OCI-LY1 (cell line): ENCODE results near the gene FAM131C.

Source experiments
- H2AFZ ChIP-seq: fragments of 200-600 bp; sonication (generic), shearing (Covaris generic); 2 replicates; pipeline ENCODE4 v1.6.0; 2014; ENCODE audit warnings: antibody characterized with exemption, mild to moderate bottlenecking, low read length
- H3F3A ChIP-seq: fragments of 200-600 bp; sonication (generic), shearing (Covaris generic); 2 replicates; pipeline ENCODE4 v1.6.0; 2014; ENCODE audit warnings: mild to moderate bottlenecking, antibody characterized with exemption, low read length, moderate library complexity; ENCODE audit not compliant: insufficient read depth
- H3K27ac ChIP-seq: fragments of 200-600 bp; sonication (generic); 2 replicates; pipeline ENCODE4 v1.5.1; 2014; ENCODE audit warnings: low read length, mixed run types, mild to moderate bottlenecking, low read depth; ENCODE audit not compliant: poor library complexity, severe bottlenecking
- H3K27me3 ChIP-seq: fragments of 200-600 bp; sonication (generic); 2 replicates; pipeline ENCODE4 v1.6.0; 2014; ENCODE audit warnings: antibody characterized with exemption, mild to moderate bottlenecking, low read length, moderate library complexity; ENCODE audit not compliant: insufficient read depth
- H3K36me3 ChIP-seq: fragments of 200-600 bp; sonication (generic); 2 replicates; pipeline ENCODE4 v1.6.1; 2014; ENCODE audit warnings: mild to moderate bottlenecking, antibody characterized with exemption, low read length, moderate library complexity, mixed read lengths; ENCODE audit not compliant: insufficient read depth
- H3K4me1 ChIP-seq: fragments of 200-600 bp; sonication (generic); 2 replicates; pipeline ENCODE4 v1.5.1; 2014; ENCODE audit warnings: mild to moderate bottlenecking, low read length, moderate library complexity; ENCODE audit not compliant: insufficient read depth, severe bottlenecking
- H3K4me2 ChIP-seq: fragments of 200-600 bp; sonication (generic), shearing (Covaris generic); 2 replicates; pipeline ENCODE4 v1.6.1; 2014; ENCODE audit warnings: low read length
- H3K4me3 ChIP-seq: fragments of 200-600 bp; sonication (generic); 2 replicates; pipeline ENCODE4 v1.5.1; 2014; ENCODE audit warnings: low read length, low read depth, mild to moderate bottlenecking, mixed read lengths; ENCODE audit not compliant: poor library complexity, severe bottlenecking
- H3K79me2 ChIP-seq: fragments of 200-600 bp; shearing (Covaris generic); 2 replicates; pipeline ENCODE4 v1.6.1; 2016; ENCODE audit warnings: mixed run types, low read length, mixed read lengths; ENCODE audit not compliant: insufficient read depth
- H3K9ac ChIP-seq: fragments of 200-600 bp; sonication (generic), shearing (Covaris generic); 2 replicates; pipeline ENCODE4 v1.6.1; 2014; ENCODE audit warnings: mild to moderate bottlenecking, low read length, mixed read lengths
- H3K9me2 ChIP-seq: fragments of 200-600 bp; sonication (generic), shearing (Covaris generic); 2 replicates; pipeline ENCODE4 v1.6.1; 2014; ENCODE audit warnings: low read depth, mild to moderate bottlenecking, low read length, mixed read lengths
- H3K9me3 ChIP-seq: fragments of 200-600 bp; shearing (Covaris generic); 2 replicates; pipeline ENCODE4 v1.6.1; 2014; ENCODE audit warnings: low read length, mixed read lengths
- H4K20me1 ChIP-seq: fragments of 200-600 bp; sonication (generic), shearing (Covaris generic); 2 replicates; pipeline ENCODE4 v1.6.0; 2016; ENCODE audit warnings: mild to moderate bottlenecking, low read length; ENCODE audit not compliant: insufficient read depth
- EZH2 ChIP-seq: fragments of 200-600 bp; sonication (generic), shearing (Covaris generic); IDR thresholded peaks from 2 replicates; pipeline ENCODE4 v1.8.0; 2017; ENCODE audit warnings: borderline replicate concordance, mixed run types, mild to moderate bottlenecking, antibody characterized with exemption, low read length, moderate library complexity, mixed read lengths
- TF ChIP-seq, protein P1 (sequence below): fragments of 200-600 bp; sonication (generic), shearing (Covaris generic); IDR thresholded peaks from 2 replicates; pipeline ENCODE4 v1.5.1; 2017; ENCODE audit warnings: mild to moderate bottlenecking, antibody characterized with exemption, low read length, moderate library complexity, mixed read lengths

FAM131C gene

DNA sequence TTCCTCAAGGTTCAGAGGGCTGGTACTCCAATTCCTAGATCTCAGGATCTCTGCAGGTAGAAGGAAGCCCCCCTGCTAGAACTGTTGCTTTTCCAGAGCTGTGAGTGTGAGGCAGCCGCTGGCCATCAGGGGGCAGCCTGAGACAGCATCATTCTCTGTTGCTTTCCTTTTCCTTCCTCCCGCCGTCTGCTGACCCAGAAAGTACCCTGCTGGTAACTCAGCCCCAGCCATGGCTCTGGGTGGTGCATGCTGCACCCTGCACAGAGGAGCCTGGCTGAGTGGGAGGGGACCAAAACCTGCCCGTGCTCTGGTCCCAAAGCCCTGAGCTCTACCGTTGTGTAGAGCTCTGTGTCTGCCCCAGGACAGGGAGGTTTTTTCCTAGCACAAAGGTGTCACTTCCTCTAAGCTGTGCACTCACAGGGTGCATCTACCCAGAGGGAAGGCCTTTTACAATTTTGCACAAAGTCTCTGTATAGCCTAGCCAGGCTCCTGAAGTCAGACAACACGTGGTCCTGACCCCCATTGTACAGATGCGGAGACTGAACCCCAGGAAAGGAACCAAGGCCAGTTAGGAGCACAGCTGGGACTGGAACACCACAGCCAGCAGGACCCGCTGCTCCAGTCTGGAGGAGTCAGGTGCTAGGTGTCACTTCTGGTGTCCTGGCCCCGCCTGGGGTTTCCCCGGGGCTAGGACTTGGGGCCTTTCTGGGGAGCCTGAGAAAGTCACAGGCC, 5.6 kb upstream of the FAM131C start:
- Histone ChIP-seq H4K20me1 (no peaks in the 10 kb centered on the region), H3K9me3 (no peaks in the 10 kb centered on the region), H3K9me2 (no peaks in the 10 kb centered on the region), H3K27ac (no peak overlapping the region), H3K27me3 (peaks cover 3% of the 10 kb centered on the region; the same call in 1 of the 2 replicates), H3K4me3 (no peak overlapping the region), H3K9ac (no peak overlapping the region), H3K4me1 (peaks cover 11% of the 10 kb centered on the region), H3K36me3 (no peaks in the 10 kb centered on the region), H3K79me2 (no peaks in the 10 kb centered on the region), H2AFZ (no peak overlapping the region), H3K4me2 (peak overlapping the region; percentile 37; the same call in 1 of the 2 replicates), H3F3A (no peaks in the 10 kb centered on the region)
- TF ChIP-seq EZH2: no peak
- TF ChIP-seq, protein P1, sequence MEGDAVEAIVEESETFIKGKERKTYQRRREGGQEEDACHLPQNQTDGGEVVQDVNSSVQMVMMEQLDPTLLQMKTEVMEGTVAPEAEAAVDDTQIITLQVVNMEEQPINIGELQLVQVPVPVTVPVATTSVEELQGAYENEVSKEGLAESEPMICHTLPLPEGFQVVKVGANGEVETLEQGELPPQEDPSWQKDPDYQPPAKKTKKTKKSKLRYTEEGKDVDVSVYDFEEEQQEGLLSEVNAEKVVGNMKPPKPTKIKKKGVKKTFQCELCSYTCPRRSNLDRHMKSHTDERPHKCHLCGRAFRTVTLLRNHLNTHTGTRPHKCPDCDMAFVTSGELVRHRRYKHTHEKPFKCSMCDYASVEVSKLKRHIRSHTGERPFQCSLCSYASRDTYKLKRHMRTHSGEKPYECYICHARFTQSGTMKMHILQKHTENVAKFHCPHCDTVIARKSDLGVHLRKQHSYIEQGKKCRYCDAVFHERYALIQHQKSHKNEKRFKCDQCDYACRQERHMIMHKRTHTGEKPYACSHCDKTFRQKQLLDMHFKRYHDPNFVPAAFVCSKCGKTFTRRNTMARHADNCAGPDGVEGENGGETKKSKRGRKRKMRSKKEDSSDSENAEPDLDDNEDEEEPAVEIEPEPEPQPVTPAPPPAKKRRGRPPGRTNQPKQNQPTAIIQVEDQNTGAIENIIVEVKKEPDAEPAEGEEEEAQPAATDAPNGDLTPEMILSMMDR: peak; percentile 90

DNA sequence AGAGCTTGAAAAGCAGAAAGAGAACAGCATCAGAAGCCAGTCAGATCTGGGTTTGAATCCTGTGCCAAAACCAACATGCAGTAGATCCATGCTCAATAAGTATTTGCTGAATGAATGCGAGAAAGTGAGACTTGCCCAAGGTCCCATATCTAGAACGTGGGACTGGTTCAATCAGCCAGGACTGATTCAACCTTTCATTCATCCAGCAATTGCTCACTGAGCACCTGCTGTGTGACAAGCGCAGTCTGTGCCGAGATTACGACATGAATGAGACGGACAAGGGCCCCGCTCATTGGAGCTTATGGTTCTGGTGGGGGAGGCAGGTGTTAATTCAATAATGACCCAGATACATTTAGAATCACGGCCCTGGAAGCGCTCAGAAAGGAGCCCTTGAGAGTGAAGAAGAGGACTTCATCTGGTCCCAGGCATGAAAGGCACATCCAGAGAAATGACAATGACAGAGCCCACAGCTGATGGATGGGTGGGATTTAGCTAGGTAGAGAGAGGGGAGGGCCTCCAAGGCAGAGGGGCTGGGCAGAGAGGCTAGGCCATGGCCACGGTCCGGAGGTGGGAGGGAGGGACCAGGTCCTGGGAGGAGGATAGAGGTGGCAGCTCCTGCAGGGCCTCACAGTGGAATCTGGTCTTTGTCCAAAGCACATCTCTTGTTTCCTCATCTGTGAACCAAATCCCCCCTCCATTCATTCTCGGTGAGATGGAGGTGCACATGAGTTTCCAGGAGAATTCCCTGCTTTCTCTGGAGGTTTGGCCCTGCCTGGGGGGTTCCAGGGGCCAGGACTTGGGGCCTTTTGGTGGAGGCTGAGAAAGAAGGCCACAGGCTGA, 4.2 kb upstream of the FAM131C start:
- H3K4me2 ChIP-seq: no peak overlapping the region
- H3K79me2 ChIP-seq: no peaks in the 10 kb centered on the region
- H3K27ac ChIP-seq: no peak overlapping the region
- no peak overlapping the region for H3K4me3 ChIP-seq
- no peaks in the 10 kb centered on the region for H4K20me1 ChIP-seq
- no peak for TF ChIP-seq EZH2
- TF ChIP-seq, protein P1: no peak
- no peak overlapping the region for H2AFZ ChIP-seq
- H3K9me3 ChIP-seq: no peaks in the 10 kb centered on the region
- no peaks in the 10 kb centered on the region; the same call in 1 of the 2 replicates for H3K27me3 ChIP-seq
- no peaks in the 10 kb centered on the region for H3K36me3 ChIP-seq
- H3F3A ChIP-seq: no peaks in the 10 kb centered on the region
- no peaks in the 10 kb centered on the region for H3K9me2 ChIP-seq
- no peak overlapping the region for H3K9ac ChIP-seq
- peaks cover 22% of the 10 kb centered on the region for H3K4me1 ChIP-seq

DNA sequence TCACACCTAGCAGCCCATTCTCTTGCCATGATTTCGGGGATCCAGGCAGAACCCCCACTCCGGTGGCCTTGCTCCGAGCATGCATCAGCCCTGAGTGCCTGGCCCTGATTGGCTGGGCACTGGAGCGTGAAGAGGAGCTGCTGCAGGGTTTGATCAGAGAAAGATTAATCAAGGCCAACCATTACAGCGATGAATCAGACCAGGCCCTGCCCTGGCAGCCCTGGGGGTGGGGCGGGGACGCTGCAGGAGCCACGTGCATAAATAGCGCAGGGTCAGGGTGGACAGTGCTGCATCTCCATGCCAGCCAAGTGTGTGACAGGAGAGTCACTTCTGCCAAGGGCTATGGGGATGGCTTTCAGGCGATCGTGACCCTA, 3.4 kb upstream of the FAM131C start:
- Histone ChIP-seq H3K9me3 (no peaks in the 10 kb centered on the region), H3K27ac (no peak overlapping the region), H3K4me2 (no peak overlapping the region), H4K20me1 (no peaks in the 10 kb centered on the region), H3K79me2 (no peaks in the 10 kb centered on the region), H3F3A (no peaks in the 10 kb centered on the region), H3K27me3 (peaks cover 5% of the 10 kb centered on the region; the same call in 1 of the 2 replicates), H3K4me1 (peaks cover 22% of the 10 kb centered on the region), H3K9me2 (no peaks in the 10 kb centered on the region), H3K9ac (no peak overlapping the region), H3K36me3 (no peaks in the 10 kb centered on the region), H3K4me3 (no peak overlapping the region), H2AFZ (no peak overlapping the region)
- TF ChIP-seq, protein P1: no peak
- no peak for TF ChIP-seq EZH2
